Fibroblast of peridontal ligament (primary cell): ENCODE measurements around the gene TXNRD2.

Experiments
- DNase-seq: peaks from one replicate; pipeline ENCODE4 v3.0.0-alpha.2; 2010; ENCODE audit errors: extremely low read depth

TXNRD2 gene

DNA sequence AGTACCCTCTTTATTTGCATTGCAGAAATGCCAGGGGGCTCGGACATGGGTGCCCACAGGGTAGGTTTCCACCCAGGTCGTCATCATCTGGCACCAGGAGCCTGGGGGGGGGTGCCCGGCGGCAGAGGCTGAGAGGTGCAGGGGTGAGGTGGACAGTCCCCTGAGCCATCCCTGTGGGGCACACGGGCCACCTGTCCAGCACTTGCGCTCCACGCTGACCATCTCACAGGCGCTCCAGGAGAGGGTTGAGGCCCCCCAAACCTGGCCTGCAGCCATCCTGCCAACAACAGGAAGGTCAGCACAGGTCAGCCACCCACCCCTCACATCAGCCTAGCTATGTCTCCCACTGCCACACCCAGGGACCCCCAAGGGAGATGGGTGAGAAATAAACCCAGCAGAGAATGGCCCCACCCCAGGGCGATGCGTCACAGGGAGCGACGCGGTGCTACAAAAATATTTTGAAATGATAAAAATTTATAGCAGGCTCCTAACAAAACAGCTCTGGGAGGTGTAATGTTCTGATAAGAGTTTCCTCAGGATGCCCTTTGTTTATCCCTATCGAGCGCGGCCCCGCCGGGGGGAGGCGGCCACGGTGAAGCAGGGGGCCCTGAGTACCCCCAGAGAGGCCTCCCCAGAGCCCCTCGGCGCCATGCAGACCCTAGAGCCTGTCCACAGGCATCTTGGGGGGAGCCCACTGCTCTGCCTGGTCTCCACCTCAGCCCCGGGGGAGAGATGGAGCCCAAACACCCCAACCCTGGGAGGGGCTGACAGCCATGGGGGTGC lies 65.9 kb downstream of the TXNRD2 start:
- no peak for DNase-seq

DNA sequence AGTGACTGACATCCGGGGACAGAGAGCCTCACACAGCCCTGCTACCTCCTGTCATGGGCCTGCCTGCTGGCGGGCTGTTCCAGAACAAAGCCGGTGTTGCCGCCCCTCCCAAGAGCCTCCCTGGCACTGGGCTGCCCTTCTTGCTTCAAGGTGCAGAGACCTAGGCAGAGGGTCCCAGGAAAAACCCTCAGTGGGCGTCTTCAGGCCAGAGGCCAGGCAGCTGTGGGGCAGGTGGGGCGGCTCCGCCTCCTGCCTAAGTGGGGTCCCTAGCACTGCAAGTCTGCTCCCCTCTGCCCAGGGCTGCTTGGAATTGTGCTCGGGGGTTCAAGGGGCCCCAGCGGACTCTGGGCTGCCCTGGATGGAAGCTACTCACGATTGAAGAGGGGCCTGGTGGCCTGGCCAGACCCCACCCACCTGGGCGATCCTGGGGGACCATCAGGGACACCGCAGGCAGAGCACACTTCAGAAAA lies 66.5 kb downstream of the TXNRD2 start:
- no peak for DNase-seq

DNA sequence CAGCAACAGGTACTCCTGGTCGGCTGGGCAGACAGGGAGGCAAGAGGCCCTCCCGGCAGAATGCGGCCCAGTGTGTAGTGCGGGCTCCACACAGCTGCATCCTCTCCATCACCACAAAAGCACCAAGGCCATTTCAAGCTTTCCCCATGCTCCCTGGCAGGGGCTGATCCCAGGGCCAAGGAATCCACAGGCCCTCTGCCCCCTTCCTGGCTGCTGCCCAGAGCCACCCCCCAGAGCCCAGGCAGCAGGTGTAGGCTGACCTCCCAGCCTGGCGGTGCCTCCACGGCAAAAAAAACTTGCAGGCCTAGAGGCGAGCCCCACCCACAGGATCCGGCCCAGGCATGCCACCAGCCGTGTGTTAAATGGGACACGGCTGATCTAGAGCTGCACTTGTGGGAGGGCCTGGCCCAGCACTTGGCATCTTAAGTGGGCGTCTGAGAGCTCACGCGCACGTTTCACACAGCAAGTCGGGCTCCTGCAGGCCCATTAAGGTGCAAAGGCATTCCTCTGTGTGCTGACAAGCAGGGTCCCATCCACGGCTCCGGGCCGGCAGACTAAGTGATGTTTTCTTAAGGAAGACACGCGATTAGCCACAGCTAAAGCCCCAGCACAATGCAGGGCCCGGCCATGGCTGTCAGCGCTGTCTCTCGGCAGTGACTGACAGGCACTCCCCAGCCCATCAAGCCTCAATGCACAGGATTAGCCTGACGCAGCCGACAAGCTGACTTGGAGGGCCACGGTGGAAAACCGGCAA lies 67.1 kb downstream of the TXNRD2 start:
- DNase-seq, result no peak

DNA sequence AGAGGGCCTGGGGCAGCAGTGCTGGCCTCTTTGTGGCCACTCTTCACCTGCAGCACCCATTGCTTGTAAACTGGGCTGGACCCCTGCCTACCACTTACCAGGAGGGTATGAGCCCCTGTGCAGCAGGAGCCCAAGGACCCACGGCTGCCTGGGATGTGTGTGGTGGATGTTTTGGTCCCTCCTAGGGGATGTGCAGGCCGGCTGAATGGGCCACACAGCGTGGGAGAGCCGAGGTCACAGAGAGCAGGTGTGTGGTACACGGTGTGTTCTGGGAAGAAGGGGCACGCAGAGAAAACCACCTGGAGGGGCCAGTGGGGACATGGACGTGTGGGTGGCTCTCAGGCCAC lies 67.7 kb downstream of the TXNRD2 start:
- no peak for DNase-seq

DNA sequence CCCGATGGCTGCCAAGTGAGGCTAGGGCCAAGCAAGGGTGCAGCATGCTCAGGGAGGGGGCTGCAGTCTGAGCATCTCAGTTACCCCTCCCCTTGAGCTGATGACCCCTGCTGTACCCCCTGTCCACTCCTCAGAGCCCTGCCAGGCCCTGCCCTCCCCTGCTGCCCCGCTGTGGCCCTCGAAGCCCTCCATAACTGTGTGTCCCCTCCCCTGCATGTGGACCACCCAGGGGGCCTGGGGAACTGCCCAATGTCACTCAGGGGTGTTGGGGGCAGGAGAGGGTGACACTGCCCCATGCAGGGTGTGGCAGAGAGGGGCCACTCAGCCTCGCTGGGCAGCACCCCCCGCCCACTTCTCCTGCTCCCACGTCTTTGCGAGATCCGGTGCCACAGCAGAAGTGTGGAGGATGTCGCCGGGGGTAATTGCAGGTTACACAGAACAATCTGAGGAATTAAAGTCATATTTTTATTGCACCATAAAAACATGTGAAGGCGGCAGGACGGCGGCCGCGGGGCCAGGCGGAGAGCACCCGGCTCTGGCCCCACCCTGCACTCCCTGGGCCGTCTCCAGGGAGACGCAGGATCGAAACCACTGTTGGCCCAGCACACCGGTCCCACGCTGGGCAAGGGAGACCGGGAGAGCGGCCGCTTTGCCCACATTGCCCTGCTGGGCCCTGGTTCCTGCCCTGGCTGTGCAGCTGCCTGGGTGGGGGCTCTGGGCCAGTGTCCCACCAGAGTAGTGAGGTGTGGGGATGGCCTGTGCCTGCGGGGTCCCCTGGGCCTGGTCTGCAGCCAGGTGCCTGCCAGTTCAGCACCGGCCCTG lies 68.3 kb downstream of the TXNRD2 start:
- DNase-seq, result no peak

DNA sequence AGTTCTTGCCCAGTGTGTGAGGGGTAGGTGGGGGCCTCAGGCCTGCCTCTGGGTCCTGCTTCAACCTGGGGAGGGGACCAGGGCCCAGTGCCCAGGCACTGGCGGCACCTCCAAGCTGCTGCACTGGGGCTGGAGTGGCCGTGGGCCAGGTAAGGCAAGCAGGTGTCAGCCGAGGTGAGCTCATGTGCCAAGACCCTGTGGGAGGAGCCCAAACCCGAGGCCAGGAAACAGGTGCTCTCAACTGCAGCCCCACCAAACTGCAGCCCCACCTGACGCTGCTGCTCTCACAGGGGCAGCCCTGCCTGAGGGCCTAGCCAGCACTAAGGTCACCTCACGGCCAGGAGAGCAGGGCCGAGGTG lies 68.9 kb downstream of the TXNRD2 start:
- no peak for DNase-seq

DNA sequence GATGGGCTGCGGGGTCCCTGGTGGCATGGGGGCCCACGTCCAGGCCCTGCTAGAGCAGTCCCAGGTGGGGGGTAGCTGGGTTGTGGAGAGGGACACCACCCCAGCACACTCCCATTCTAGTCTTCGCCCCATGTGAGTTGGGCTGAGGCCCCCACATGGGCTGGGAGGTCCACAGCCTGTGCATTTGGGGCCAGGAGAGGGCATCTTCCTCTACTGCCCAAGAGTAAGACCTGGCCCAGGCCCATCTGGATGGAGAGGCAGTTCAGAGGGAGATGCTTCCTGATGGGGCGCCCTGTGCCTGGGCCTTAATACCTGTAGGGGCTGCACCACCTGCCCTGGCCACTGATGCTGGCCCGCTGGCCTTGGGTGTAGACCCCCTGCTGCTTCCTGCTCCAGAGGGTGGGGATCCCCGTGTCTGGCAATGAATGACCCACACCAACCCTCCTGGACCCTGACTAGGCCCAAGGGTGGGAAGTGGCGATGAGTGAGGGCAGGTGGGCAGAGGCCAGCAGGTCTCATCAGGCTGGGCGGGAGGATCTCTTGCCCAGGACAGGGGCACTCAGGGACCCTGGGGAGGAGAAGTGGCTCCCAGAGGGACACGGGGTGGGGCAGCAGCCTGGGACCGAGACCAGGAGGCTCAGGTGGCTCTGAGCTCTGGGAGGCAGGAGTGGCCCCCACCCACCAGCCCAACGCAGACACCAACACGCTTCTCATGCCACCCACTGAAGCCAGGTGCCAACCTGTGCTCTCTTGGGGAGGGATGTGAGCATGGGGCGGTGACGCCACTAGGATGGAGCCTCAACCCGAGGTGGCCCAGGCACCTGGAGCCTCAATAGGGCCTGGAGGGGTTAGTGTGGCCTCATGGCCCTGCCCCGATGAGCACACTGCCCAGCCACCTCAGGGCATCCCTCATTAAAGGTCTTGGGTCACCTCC lies 69.5 kb downstream of the TXNRD2 start:
- DNase-seq, result no peak

DNA sequence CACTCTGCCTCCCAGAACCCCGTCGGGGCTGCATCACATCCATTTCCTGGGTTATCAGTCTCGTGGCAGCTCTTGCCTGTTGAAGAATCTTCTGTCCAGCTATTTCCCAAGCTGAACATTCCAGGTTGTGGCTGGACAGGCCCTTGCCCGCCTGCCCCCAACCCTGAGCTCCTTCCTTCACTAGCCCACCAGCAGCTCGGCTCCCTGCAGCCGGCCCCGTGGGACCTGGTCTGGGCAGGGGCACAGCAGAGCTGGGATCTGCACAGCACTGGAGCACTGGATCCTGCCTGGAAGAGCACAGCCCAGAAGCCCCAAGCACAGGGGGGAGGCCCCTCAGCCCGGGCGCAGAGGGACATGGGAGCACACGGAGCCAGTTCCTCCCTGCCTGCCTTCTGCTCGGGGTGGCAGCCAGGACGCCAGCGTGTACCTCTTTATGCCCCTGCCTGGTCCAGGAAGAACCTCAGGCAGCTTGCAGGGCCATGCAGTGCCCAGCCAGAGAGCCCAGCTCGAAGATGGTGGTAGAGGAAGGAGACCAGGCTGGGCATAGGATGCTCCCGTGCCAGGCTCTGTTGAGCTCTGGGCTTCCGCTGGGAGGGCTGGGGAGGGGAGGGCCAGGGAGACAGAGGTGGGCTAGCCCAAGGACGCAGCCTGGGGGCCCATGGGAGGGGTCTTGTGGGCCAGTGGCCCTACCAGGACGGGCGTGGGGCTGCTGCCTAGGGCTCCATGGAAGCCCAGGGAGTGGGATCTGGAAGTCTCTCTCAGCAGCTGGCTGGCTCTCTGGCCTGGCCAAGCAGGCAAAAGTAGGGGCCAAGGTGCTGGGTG lies 70.4 kb downstream of the TXNRD2 start:
- no peak for DNase-seq

DNA sequence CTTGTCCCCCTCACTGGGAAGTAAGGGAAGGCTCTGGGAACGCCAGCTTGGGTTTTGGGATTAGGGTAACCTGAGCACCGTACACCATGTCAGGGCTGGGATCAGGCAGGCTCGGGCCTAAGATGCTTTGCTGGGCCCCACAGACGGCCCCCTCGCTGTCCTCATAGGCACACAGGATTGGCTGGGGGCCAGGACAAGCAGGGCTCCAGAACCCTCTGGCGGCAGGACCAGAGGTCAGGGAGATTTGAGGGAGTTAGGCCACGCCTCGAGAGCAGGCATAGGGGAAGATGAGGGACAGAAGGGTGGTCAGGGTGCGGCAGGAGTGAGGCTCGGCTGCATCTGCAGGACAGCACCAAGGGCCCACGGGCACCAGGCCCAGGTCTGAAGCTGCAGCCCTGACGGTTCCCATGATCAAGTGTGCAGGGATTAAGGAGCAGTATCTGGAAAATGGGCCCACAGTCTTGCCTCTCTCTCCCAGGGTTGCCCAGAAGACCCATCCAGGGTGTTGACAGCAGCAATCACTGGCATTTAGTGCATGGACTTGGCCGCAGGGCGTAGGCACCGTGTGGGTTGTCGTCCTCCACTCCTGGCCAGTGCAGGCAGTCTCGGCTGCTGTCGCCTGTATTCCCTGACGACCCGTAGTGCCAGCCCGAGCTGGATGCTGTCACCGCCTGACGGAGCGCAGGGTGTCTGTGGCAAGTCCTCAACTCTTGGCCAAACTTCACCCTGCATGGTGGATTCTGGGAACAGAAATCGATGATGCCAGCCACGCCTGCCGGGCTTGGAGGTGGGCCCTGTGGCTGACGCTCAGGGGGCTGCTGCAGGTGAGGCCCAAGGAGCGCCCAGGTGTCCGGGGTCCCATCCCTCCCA lies 71.2 kb downstream of the TXNRD2 start:
- DNase-seq, result no peak

DNA sequence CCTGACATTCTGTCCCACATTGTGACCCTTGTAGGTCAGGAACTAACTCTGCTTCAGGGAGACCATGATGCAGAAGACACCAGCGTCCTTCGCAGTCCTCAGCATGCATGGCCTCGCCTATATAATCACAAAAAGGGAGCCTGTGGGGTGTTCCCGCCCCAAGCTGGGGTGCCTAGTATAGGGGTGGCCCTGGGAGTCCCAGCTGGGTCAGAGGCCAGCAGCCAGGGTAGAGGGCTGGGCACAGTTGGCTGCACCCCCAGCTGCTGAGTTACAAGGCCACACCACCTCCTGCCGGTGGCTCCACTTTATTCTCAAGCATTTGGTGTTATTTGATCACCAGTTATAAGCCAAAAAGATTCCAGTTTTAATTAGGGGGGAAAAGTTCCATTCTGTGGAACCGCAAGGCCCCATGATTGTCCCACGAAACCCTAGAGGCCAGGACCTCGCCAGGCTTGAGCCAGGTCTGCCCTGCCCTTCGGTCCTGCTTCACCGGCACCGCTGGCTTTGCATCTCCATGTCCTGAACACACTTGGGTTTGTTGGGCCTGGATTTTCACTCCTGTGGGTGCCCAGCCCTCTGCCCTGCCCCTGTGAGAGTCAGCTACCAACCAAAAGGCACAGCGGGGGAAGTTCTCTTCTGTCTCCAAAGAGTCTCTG lies 72.0 kb downstream of the TXNRD2 start:
- no peak for DNase-seq

DNA sequence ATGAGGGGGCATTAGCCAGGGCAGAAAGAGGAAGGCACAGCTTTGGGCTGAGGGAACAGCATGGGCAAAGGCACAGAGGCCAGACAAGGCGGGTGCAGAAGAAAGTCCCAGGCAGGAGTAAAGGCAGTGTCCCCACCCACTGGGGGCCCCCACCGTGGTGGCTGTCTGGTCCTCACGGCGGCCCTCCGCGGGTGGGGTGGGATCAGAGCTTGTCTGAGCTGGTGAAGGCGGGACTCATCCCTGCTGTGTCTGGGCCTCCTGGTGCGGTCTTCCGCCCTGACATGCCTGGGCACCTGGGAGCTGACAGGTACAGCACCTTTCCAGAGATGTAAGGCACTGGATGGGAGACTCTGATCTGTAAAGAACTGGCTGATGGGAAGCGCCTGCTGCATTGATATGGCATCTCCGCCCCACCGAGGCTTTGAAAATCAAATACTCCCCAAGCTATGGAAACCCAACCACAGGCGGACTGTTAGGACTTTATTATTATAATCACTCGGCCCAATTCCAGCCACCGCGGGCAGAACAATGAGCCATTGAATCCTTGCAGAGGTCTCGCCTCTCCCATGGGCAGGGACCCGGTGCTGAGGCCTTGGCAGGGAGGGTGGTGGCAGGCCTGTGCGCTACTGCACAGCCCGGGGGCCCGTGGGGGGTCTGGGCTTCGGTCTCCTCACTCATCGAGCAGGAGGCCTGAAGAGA lies 72.7 kb downstream of the TXNRD2 start:
- DNase-seq, result no peak

DNA sequence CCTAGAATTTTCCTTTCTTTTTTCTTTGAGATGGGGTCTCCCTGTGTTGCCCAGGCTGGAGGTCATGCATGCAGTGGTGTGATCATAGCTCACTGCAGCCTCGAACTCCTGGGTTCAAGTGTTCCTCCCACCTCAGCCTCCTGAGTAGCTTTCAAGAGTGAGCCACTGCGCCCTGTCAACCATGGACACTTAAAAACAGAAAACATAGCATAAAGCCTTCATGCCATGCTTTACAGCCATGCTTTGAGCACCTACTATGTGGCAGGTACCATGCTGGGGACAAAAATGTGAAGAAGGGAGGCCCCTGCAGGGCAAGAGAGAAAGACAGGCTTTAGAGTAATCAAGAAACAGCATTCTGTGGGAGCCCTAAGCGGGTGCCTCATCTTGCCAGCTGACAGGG lies 73.3 kb downstream of the TXNRD2 start:
- no peak for DNase-seq

DNA sequence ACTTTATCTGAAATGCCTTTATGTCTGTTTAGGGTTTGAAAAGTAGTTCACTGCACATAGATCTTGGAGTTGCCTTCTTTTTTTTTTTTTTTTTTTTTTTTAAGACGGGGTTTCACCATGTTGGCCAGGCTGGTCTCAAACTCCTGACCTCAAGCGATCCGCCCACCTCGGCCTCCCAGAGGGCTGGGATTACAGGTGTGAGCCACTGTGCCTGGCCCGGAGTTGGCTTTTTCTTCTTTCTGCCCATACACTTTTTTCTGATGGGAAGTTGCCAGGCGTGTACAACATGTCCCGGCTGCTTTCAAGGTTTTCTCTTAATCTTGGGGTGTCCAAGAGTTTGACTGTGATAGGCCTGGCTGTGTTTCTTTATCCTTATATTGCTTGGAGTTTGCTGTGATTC lies 74.0 kb downstream of the TXNRD2 start:
- DNase-seq, result no peak

DNA sequence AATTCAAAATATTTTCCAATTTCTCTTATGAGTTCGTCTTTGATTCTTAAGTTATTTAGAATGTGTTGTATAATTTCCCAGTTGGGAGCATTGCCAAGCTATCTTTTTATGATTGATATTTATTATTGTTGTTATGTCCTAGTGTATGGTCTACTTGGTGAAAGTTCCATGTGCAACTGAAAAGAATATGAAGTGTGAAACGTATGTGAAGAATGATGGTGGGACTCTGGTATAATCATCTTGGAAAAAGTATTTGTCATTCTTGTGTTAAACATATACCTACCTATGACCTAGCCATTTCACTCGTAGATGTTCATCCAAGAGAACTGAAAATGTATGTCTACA lies 75.0 kb downstream of the TXNRD2 start:
- DNase-seq, result no peak

DNA sequence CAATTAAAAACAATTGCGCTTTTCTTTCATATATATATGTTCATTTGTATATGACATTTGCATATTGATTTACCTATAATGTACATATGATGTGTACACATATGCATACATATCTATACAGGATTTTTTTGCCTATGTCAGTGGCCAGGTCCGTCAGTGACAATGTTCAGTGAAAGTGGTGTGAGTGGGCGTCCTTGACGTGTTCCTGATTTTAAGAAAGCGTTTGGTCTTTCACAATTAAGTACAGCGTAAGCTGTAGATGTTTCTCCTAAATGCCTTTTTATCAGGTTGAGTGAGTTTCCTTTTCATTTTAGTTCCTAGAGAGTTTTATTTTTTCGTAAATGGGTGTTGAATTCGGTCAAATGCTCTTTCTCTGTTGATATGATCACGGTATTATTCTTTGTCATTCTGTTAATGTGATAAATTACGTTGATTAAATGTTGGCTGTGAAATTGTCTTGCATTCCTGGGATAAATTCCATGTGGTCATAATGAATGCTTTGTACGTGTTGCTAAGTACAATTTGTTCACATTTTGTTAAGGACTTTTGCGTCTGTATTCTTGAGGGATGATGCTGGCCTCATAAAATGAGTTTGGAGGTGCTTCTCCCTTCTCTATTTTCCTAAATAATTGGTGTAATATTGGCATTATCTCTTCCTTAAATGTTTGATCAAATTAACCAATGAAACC lies 76.3 kb downstream of the TXNRD2 start:
- DNase-seq, result no peak

DNA sequence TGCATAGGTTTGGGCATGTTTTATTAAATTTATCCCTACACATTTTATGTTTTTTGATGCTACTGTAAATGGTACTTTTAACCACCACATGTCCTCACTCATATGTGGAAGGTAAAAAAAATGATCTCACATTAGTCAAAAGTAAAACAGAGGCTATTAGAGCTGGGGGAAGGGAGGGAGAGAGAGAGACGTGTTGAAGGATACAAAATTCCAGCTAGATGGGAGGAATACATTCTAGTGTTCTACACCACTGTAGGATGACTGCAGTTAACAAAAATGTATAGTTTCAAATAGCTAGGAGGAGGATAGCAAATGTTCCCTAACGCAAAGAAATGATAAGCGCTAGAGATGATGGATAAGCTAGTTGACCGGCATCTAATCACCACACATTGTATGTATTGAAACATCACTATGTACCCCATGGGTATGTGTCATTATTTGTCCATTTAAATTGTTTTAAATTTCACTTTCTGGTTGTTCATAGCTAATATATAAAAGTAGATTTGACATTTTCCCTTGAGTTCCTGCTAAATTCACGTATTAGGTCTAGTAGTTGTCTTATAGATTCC lies 77.0 kb downstream of the TXNRD2 start:
- DNase-seq, result no peak

DNA sequence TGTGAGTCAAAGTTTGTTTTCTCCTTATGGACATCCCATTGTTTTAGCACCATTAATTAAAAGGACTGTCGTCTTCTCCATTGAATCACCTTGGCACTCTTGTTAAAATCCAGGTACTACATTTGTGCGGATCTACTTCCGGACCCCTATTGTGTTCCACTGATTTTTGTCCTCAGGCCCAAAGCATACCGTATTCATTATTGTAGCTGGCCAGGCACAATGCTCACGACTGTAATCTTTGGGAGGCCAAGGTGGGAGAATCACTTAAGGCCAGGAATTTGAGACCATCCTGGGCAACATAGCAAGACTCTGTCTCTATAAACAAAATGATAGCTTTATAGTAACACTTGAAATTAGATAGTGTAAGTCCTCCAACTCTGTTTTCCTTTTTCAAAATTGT lies 78.0 kb downstream of the TXNRD2 start:
- DNase-seq, result no peak
